LNCaP clone FGC (cell line): ENCODE results near the gene TTC16.

Experiments
- DNase-seq: peaks from one replicate; pipeline ENCODE4 v3.0.0-alpha.2; 2011; ENCODE audit warnings: low read depth
- H3K4me3 ChIP-seq: 2 replicates; pipeline ENCODE4 v1.5.1; 2011; ENCODE audit warnings: mild to moderate bottlenecking, low read depth, low read length, control low read depth
- CTCF ChIP-seq: IDR thresholded peaks from 2 replicates; pipeline ENCODE4 v1.5.1; 2012; ENCODE audit warnings: mild to moderate bottlenecking; ENCODE audit not compliant: control insufficient read depth, insufficient read depth; ENCODE audit errors: extremely low read depth

Gene TTC16

GRCh38 chr9:127723444-127723843 lies 7.6 kb downstream of the TTC16 start:
- TF ChIP-seq CTCF: no peak
- H3K4me3 ChIP-seq: no peak overlapping the region
- no peak for DNase-seq

GRCh38 chr9:127724012-127724411 lies 8.1 kb downstream of the TTC16 start:
- no peak for DNase-seq
- H3K4me3 ChIP-seq: no peak overlapping the region

GRCh38 chr9:127726871-127727270 lies 11.0 kb downstream of the TTC16 start:
- H3K4me3 ChIP-seq: no peak overlapping the region
- TF ChIP-seq CTCF: no peak
- no peak for DNase-seq

More at GRCh38 chr9:127724012-127724411, 8.1 kb downstream of the TTC16 start:
- TF ChIP-seq CTCF: no peak

GRCh38 chr9:127728808-127729207 lies 12.9 kb downstream of the TTC16 start:
- no peak for TF ChIP-seq CTCF
- DNase-seq: no peak
- no peak overlapping the region for H3K4me3 ChIP-seq

- no peak for DNase-seq
- H3K4me3 ChIP-seq: no peak overlapping the region
- no peak for TF ChIP-seq CTCF
Measured at GRCh38 chr9:127729522-127730256, 13.8 kb downstream of the TTC16 start.

GRCh38 chr9:127730262-127730661 lies 14.4 kb downstream of the TTC16 start:
- H3K4me3 ChIP-seq: no peak overlapping the region
- DNase-seq: no peak
- TF ChIP-seq CTCF: no peak
